NCI-H2227 treated with DMSO at 0.1 percent for 48 hours (cell line): ENCODE data around the gene XCL1.

ENCODE experiments used
- DNase-seq: peaks from one replicate; lab custom pipeline; 2025; lab: John Stamatoyannopoulos, UW

XCL1 gene

DNA sequence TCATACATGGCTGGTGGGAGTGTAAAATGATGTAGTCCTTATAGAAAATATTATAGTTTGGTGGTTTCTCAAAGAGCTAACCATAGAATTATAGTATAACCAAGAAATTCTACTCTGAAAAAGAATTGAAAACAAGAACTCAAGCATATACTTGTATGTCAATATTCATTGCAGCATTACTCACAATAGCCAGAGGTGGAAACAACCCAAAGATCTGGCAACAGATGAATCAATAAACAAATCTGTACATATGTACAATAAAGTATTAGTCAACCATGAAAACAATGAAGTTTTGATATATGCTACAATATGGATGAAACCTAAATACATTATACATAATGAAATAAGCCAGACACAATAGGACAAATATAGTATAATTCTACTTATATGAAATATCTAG, 29.7 kb downstream of the XCL1 start:
- no peak for DNase-seq

DNA sequence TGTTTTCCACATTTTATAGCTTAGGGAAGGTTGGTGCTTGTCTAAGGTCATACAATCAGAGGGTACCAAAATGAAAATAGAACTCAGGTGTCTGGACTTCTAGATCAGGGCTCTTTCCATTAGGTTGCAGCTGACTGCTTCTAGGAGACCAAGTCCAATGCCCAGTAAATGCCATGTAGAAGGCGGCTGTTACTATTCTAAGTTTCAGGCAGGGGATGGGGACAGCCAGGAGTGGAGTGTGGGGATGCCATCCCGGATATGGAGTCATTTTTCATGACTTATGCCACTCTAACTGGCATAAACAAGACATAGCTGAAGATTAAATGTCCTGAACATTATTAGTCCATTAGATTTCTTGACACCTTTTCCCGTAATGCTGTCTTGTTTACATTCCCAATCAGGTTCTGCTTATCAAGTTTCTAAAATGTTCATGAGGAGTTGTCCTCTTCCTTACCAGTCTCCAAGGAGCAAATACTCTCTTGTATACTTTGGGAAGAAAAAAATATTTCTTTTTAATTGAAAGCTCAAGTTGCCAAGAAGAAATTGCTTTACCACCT, 31.5 kb downstream of the XCL1 start:
- DNase-seq = no peak

DNA sequence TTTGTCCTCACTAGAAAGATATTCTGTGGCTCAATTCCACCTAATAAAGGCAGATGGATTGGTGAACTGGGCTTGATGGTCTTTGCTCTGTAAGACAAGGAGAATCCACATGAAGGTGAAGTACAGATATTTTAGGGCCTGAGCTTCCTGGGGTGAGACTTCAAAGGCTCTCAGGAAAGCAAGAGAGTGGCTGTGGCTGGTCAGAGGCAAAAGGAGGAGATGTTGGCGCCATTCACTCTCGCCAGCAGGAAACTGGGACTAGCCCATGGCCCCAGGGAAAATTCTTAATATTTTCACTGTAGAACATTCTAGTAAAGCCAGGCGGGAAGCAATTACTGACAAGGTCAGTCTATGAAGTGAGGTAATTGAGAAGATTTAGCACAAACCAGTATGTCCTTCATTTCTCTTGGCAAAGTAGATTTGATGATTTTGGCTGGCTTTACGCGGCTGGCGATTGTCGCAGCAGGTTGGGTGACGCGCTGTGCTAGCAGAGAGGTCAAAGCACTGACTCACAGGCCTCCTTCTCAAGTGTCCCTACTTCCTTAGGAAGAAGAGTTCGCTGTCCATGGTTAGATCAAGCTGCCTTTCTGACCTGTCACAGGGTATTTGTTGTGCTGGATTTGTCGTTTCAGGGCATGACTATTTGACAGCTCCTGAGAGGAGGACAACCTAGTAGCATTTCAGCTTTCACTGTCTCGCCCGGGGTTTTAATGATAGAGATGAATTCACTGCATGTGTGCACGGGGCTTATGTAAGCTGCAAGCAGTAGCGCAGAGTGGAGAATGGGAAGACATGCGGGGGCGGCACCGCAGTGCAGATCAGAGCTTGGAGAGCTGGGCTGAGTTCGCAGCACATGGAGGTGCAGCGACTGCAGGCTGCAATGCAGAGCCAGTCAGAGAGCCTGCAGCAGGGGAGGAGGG, 32.7 kb downstream of the XCL1 start:
- peak; percentile 67 for DNase-seq

- DNase-seq = peak; percentile 34
Observed at GRCh38 chr1:168609741-168610510, 33.5 kb downstream of the XCL1 start.

GRCh38 chr1:168613038-168613451, 36.6 kb downstream of the XCL1 start:
- DNase-seq = no peak

- DNase-seq = peak; percentile 90
Observed at GRCh38 chr1:168613691-168614231, 37.4 kb downstream of the XCL1 start.

DNA sequence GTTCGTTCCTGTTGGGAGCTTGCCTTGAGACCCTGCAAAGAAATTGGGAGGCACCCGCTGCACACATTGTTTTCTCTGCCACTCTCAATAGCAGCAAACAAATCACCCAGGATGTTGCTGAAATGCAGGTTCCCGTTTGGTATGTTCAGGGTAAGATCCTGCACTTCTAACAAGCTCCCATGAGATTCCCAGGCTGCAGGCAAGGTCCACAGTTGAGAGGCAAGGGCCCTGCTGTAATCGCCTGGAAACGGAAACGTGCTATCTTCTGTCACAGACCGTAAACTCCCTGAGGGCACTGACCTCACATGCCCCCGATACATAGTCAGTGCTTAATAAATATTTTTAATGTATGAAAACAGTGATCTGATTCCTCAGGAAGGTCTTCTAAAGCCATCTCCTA, 37.8 kb downstream of the XCL1 start:
- peak; percentile 66 for DNase-seq

DNA sequence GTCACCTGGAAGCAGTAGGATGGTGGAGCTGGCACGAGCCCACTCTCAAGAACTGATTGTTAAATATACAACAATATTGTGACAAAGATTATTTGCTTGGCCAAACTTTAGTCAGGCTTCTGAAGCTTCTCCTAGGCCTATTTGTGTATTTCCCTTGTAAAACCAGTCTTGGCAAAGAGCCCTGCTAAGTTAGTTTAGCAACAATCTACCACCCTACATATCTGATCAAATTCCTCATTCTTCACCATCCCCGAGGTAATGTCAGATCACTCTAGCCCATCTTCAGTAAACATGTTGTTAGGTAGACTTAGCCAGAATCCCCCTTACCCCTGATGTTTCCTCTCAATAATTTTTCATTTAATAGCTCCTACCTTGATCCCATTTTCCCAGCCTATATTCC, 39.6 kb downstream of the XCL1 start:
- DNase-seq = no peak

- no peak for DNase-seq
Observed at GRCh38 chr1:168617974-168618750, 41.8 kb downstream of the XCL1 start.

DNA sequence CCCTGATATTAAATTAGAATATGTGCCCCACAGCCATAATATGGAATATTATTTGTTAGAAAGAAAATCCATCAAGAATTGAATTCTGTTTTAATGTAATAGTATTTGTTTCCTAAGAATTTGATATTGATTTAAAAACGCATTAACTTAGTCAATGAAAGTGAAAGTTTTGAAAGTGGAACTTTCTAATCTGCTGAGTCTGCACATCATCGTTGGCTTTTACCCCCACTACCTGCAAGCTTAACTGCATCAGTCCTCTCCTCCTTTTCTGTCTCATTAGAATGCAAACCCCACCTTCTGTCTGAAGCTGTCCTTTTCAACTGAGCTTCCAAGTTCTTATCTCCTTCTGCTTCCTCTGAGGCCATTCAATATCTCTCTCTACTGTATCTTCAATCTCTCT, 42.5 kb downstream of the XCL1 start:
- DNase-seq = no peak

DNA sequence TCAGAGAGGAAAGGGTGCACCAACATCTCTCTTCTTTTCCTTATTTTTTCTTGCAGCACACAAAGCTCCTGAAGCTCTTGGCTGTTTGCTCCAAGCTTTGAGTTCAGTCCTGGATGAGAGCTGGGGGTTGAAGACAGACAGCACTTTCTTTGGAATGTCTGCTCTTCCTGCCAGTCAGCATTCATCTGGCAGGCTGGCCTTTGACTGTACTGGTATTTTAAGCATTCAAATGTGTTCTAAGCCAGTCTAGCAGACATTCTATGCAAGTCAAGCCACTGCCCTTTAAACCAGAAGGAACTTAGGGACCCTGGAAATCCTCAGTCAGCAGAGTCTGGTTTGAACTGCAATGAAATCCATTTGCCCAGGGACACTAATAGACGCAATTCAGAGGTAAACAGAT, 45.0 kb downstream of the XCL1 start:
- no peak for DNase-seq

DNA sequence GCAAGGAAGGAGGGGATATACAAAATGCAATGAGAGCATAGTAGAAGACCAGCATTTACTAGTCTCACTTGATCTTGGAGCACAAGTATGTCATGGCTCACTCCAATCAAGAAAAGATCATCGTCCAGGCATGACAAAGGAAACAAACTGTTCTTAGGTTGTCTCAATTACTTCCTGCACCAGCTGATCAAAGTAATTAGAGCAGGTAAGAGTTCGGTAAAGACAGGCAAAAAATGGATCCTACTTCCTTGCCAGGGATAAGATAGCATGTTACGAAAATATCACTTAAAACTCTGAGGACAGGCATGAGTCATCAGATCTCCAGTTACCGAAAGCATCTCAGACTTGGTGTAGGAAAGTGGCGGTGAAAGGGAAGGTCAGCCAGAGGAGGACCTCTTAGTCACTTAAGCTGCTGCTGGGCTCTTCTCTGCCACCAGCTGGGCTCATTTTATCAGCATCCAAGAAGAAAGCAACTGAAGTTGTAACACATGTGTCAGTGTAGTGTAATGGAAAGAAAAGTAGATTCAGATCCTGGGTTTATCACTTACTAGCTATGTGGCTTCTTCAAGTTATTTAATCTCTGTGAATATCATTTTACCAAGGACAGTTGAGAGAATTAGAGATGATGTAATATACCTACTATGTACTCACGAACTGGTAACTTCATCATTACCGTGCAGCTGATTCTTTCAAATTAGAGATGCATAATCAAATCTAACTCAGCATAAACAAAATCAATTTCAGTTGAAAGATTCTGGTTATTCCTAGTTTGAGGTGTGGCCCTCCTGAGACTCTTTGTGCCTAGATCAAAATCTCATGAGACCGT, 46.8 kb downstream of the XCL1 start:
- DNase-seq = peak; percentile 22

DNA sequence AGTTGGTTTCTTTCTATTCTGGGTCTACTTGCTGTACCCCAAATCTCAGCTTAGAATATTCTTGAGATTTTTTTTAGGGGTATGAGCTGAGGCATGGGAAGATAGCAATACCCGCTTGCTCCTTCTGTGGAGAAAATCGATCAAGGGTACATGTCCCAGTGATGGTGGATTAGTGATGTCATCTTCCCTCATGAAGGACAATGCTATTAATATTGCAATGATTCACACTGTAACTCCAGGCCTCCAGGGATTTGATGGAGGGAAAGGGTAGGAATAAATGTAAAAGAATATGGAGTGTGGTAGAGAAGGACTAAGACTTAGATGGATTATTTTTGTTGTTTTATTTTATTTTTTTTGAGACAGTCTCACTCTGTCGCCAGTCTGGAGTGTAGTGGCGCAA, 47.4 kb downstream of the XCL1 start:
- DNase-seq = no peak

GRCh38 chr1:168626326-168626725, 49.9 kb downstream of the XCL1 start:
- DNase-seq = no peak

- DNase-seq = no peak
Observed at GRCh38 chr1:168627370-168627769, 51.0 kb downstream of the XCL1 start.

DNA sequence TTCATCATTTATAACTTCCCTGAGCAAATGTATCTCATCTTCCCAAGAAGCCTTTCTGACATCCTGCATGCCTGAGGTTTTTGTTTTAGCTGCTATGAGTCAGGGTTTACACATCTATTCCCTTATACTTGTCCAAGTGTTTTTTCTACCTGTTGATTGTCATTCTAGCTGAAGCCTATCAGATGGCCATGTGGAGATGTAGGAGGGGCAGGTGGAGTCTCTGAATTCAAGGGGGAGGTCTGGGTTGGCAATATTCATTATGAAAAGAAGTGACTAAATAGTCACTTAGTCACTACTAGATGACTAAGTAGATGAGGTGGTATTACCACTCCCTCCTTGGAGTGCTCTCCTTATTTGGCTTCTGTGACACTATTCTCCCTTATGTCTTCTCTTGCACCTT, 52.4 kb downstream of the XCL1 start:
- DNase-seq = no peak

- DNase-seq = no peak
Observed at GRCh38 chr1:168629466-168629865, 53.1 kb downstream of the XCL1 start.
